HepG2 (cell line): ENCODE data around the gene CCL16. TPM values are rescaled to one million over a fixed set of nuclear protein-coding genes. Genes with fewer than 3 reads are reported as not detected.
A peak's percentile ranks its signal among the peaks of the same experiment; 100 is the strongest.

Experiments used
- KMT2B ChIP-seq: IDR thresholded peaks from 2 replicates; pipeline ENCODE4 v1.6.1; 2016; ENCODE audit warnings: missing genetic modification reagents, missing compliant biosample characterization
- NR0B2 ChIP-seq: sonication (generic); formaldehyde crosslinking; IDR thresholded peaks from 2 replicates; pipeline ENCODE4 v1.4.0; 2020; ENCODE audit warnings: mild to moderate bottlenecking, missing genetic modification reagents
- PPARG ChIP-seq: conservative IDR thresholded peaks from 2 replicates; pipeline ENCODE4 v1.6.1; 2016; ENCODE audit warnings: missing biosample characterization, missing genetic modification reagents
- PREB ChIP-seq: sonication (generic); formaldehyde crosslinking; IDR thresholded peaks from 2 replicates; pipeline ENCODE4 v1.4.0; 2020; ENCODE audit warnings: missing genetic modification reagents
- REPIN1 ChIP-seq: sonication (generic); formaldehyde crosslinking; IDR thresholded peaks from 2 replicates; pipeline ENCODE4 v1.8.0; 2022; ENCODE audit warnings: missing genetic modification reagents, low read depth, mild to moderate bottlenecking, borderline replicate concordance
- SNRNP70 ChIP-seq: fragments of 200-400 bp; formaldehyde crosslinking; IDR thresholded peaks from 2 replicates; pipeline ENCODE4 v1.6.1; 2017; ENCODE audit warnings: mild to moderate bottlenecking, low read depth, low read length, moderate library complexity
- SP2 ChIP-seq: sonication (generic); formaldehyde crosslinking; IDR thresholded peaks from 2 replicates; pipeline ENCODE4 v1.5.1; 2020; ENCODE audit warnings: mild to moderate bottlenecking, missing genetic modification reagents
- TCF7 ChIP-seq: sonication (generic); IDR thresholded peaks from 2 replicates; pipeline ENCODE4 v1.6.1; 2016; ENCODE audit warnings: antibody characterized with exemption, low read depth
- ZBTB14 ChIP-seq: sonication (generic); formaldehyde crosslinking; IDR thresholded peaks from 2 replicates; pipeline ENCODE4 v1.4.0; 2020; ENCODE audit warnings: missing genetic modification reagents
- ZBTB20 ChIP-seq: sonication (generic); formaldehyde crosslinking; IDR thresholded peaks from 2 replicates; pipeline ENCODE4 v1.8.1; 2023; ENCODE audit warnings: missing genetic modification reagents, low read depth, mild to moderate bottlenecking, borderline replicate concordance
- ZBTB40 ChIP-seq, 2 experiments: fragments of 450-650 bp in 1 of 2; sonication (generic) in 1 of 2; formaldehyde crosslinking in 1 of 2; IDR thresholded peaks; 2 replicates each; pipeline versions ENCODE4 v1.6.1 to v1.8.0; 2016 to 2022; ENCODE audit warnings: antibody characterized with exemption in 1 of 2, mild to moderate bottlenecking in 1 of 2, missing genetic modification reagents in 1 of 2
- ZFYVE20 ChIP-seq: sonication (generic); formaldehyde crosslinking; IDR thresholded peaks from 2 replicates; pipeline ENCODE4 v1.8.0; 2023; ENCODE audit warnings: low read depth, mild to moderate bottlenecking, moderate library complexity, missing genetic modification reagents, borderline replicate concordance
- ZNF232 ChIP-seq: sonication (generic); formaldehyde crosslinking; IDR thresholded peaks from 2 replicates; pipeline ENCODE4 v1.4.0; 2020; ENCODE audit warnings: missing genetic modification reagents, borderline replicate concordance
- ZNF766 ChIP-seq: sonication (generic); formaldehyde crosslinking; IDR thresholded peaks from 2 replicates; pipeline ENCODE4 v1.5.0; 2020; ENCODE audit warnings: missing genetic modification reagents, borderline replicate concordance
- ZNF773 ChIP-seq: sonication (generic); formaldehyde crosslinking; IDR thresholded peaks from 2 replicates; pipeline ENCODE4 v1.4.0; 2020; ENCODE audit warnings: missing genetic modification reagents, borderline replicate concordance
- ZNF83 ChIP-seq: sonication (generic); formaldehyde crosslinking; IDR thresholded peaks from 2 replicates; pipeline ENCODE4 v1.4.0; 2020; ENCODE audit warnings: missing genetic modification reagents, mild to moderate bottlenecking, borderline replicate concordance
- polyA plus RNA-seq, 8 experiments: library from polyadenylated mRNA; depleted of rRNA in 3 of 8; stranded (reverse) in 7 of 8; unstranded in 1 of 8; fragments of >200 nt; fragmentation: Illumina TruSeq in 4 of 8; extraction: Trizol in 4 of 8; gene quantifications; 2 replicates each; pipeline versions ENCODE4 v1.2.1 to v1.2.3, GENCODE V29; 2011 to 2016; ENCODE audit warnings: low read depth in 4 of 8, missing spikeins in 1 of 8, mixed read lengths in 1 of 8; ENCODE audit not compliant: insufficient read depth in 1 of 8
- total RNA-seq, 5 experiments: library from RNA; depleted of rRNA; stranded (reverse); fragments of >200 nt; fragmentation: Illumina TruSeq; extraction: Trizol; gene quantifications; 2 replicates each; pipeline ENCODE4 v1.2.3, GENCODE V29; 2016; ENCODE audit warnings: low read depth in 1 of 5

CCL16 gene
- total and polyA plus RNA-seq, 2 of the 13 experiments (the other 11 are each of a cell fraction or from before 2014, with no cell fraction given): 2.0 to 14.7 TPM

- peak; percentile 88; the same call in 1 of the 2 replicates for TF ChIP-seq REPIN1 (CRISPR knock-in tag)
- peak; percentile 89 for TF ChIP-seq PPARG (CRISPR knock-in tag)
- TF ChIP-seq TCF7: peak; percentile 94
- TF ChIP-seq SP2 (CRISPR knock-in tag): no peak
- TF ChIP-seq ZBTB14: no peak
- TF ChIP-seq ZBTB40 (IDR thresholded peaks at IDR 0.05): no peak
- TF ChIP-seq ZBTB40 (CRISPR knock-in tag; IDR thresholded peaks at IDR 0.05): peak; percentile 81; the same call in 1 of the 2 replicates
- no peak for TF ChIP-seq ZNF232 (CRISPR knock-in tag)
- no peak for TF ChIP-seq PREB (CRISPR knock-in tag)
- TF ChIP-seq ZNF83 (CRISPR knock-in tag): no peak
- no peak for TF ChIP-seq SNRNP70
- no peak; the same call in 1 of the 2 replicates for TF ChIP-seq KMT2B
- no peak for TF ChIP-seq ZFYVE20 (CRISPR knock-in tag)
- peak; percentile 91; the same call in 1 of the 2 replicates for TF ChIP-seq ZBTB20 (CRISPR knock-in tag)
- TF ChIP-seq ZNF773: no peak
- no peak for TF ChIP-seq ZNF766 (CRISPR knock-in tag)
- 0 out of 2 replicates have a peak, but pooled peaks have one; percentile 8 for TF ChIP-seq NR0B2 (CRISPR knock-in tag)
Observed at GRCh38 chr17:35973333-35974260, 7.7 kb downstream of the CCL16 start (continued).
